GM12864 (cell line): ENCODE data around the gene CHST13.

Experiments
- DNase-seq: peaks from one replicate; pipeline ENCODE4 v3.0.0-alpha.2; 2011; ENCODE audit warnings: low read depth
- H3K4me3 ChIP-seq: 2 replicates; pipeline ENCODE4 v1.5.1; 2011; ENCODE audit warnings: mild to moderate bottlenecking, low read depth, low read length, control low read depth
- TF ChIP-seq, protein P1 (sequence below): IDR thresholded peaks from 2 replicates; pipeline ENCODE4 v1.5.1; 2011; ENCODE audit warnings: low read depth, mild to moderate bottlenecking, moderate library complexity, low read length, control low read depth, inconsistent platforms; ENCODE audit errors: missing control alignments

CHST13 gene

DNA sequence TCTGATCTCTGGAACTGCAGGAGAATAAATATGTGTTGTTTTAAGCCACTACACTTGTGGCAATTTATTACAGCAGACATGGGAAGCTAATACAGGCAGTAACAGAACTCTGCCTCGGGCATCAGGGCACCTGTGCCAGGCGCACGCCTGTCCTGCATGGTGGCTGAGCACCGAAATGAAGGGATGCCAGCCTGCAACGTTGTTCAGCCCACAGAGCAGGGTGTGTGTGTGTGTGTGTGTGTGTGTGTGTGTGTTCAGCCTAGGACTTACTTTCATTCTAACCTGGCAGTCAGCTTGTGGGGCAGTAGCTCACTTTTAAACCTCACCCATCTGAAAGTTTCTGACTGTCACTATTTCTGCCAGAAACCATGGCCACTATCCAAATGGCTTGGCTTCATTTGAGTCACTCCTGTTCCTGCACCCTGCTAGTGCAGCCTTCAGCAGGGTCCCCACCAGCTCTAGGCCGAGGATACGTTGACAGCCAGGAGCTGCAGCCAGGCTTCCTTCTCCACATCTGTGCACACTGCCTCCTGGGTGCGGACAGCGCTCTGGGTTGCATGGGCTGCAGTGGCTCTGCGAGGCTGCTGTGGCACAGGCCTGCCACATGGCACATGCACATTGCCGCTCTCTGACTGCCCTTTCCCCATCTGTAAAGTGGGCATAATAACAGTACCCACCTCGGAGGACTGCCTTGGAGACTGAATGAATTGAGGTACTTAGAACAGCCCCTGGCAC lies 10.9 kb upstream of the CHST13 start:
- no peak for DNase-seq
- TF ChIP-seq, protein P1, sequence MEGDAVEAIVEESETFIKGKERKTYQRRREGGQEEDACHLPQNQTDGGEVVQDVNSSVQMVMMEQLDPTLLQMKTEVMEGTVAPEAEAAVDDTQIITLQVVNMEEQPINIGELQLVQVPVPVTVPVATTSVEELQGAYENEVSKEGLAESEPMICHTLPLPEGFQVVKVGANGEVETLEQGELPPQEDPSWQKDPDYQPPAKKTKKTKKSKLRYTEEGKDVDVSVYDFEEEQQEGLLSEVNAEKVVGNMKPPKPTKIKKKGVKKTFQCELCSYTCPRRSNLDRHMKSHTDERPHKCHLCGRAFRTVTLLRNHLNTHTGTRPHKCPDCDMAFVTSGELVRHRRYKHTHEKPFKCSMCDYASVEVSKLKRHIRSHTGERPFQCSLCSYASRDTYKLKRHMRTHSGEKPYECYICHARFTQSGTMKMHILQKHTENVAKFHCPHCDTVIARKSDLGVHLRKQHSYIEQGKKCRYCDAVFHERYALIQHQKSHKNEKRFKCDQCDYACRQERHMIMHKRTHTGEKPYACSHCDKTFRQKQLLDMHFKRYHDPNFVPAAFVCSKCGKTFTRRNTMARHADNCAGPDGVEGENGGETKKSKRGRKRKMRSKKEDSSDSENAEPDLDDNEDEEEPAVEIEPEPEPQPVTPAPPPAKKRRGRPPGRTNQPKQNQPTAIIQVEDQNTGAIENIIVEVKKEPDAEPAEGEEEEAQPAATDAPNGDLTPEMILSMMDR = no peak
- H3K4me3 ChIP-seq = no peak overlapping the region

DNA sequence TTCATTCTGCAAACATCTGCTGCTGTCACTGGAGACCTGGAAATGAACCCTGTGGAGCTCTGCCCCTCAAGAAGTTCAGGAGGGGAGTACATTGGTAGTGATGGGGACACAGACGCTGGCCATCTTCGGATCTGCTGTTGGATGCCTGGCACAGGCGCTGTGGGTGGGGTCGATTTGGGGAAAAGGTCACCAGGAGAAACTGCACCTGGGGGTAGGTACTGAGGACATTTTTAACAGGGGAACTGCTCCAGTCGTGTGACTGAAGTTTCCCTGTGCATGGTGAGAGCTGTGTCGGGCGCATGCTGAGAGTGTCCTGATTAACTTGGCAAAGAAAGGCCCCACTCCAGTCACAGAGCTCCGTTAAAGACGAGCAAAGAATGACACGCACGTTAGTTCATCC lies 9.8 kb upstream of the CHST13 start:
- TF ChIP-seq, protein P1 = no peak
- no peak for DNase-seq
- no peak overlapping the region for H3K4me3 ChIP-seq

DNA sequence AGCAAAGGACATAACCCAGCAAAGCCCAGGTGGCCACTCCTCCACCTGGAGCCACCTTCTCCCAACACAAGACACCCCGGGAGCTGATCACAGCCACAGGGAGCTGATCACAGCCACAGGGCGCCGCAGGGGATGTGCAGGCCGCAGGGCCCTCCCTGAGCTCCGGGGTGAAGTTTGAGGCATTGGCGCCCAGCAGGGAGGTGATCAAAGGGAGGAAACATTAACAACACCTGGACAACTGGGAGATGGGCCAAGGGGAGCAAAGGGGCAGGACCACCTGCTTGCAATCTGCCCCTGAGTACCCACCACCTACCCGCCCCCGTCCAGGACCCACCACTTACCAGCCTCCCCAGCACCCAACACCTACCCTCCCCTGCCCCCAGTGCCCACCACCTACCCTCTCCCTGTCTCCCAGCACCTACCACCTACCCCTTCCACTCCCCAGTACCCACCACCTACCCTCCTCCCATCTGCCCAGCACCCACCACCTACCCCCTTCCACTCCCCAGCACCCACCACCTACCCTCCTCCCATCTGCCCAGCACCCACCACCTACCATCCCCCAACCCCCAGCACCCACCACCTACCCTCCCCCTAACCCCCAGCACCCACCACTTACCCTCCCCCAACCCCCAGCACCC lies 8.8 kb upstream of the CHST13 start:
- no peak overlapping the region for H3K4me3 ChIP-seq
- TF ChIP-seq, protein P1 = no peak
- DNase-seq = no peak

DNA sequence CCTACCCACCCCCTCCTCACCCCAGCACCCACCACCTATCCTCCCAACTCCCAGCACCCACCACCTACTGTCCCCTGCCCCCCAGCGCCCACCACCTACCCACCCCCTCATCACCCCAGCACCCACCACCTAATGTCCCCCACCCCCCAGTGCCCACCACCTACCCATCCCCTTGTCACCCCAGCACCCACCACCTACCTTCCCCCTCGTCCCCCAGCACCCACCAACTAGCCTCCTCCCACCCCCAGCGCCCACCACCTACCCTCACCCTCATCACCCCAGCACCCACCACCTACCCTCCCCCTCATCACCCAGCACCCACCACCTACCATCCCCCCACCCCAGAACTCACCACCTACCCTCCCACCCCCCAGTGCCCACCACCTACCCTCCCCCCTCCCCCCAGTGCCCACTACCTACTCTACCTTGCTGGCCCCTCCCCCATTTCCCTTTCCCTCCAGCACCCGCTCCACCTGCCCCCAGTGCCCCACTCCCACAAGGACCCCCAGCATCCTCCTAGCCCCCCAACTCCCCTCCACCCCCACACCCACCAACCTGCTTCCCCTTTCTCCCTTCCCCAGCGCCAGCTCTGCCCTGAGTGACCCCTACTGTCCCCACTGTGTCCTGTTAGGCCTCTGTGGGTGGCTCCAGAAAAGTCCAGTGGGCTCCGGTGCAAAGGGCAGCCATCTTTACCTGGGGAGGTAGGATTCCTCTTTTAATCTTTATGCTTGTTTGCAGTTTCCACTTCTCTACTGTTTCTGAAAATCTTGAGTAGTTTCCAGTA lies 7.6 kb upstream of the CHST13 start:
- H3K4me3 ChIP-seq = no peak overlapping the region
- no peak for DNase-seq
- TF ChIP-seq, protein P1 = no peak

DNA sequence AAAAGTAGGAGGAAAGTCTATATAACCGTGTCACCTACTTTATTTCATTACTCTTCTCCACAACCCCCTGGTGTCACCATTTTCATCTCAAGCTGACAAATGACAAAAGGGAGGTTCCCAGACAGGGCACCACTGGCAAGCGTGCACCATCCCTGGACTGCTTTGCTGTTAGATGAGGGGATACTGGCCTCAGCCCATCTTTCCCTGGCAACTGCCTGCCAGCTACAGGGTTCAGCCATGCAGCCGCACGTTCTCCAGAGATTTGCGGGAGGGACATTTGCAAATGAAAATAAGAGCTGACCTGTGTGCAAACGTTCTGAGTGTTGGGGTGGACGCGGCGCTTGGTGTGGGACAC lies 7.0 kb upstream of the CHST13 start:
- TF ChIP-seq, protein P1 = no peak

DNA sequence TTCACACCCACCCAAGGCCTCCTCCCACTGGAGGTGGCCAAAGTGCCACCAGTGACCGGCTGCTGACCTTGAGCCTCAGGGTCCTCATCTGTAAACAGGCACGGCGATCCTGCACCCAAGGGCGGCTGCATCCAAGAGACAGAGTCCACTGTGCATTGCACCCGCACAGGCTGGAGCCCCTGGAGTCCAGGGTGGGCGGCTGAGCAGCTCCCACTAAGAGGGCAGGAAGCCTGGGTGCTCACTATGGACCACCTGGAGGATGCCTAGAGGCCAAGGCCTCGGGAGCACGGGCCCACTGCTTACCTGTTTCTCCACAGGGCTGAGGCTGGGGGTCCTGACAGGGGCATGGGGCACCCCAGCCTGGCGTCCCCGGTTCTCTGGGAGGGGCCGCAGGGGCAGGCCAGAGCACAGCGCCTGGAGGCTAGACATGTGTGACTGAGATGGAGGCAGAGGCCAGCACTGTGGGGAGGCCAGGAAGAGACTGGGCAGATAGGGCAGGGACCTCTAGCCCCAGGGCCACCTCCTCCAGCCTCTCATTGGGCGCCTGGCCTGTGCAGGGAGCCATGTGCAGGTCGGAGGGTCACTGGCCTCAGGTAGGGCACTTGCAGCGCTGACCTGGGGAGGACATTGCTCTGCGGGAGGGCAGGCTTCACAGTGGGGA lies 6.5 kb upstream of the CHST13 start, which contains the start of gene UROC1:
UROC1 (minus strand) TSS at position 483 of the 661 bp plus-strand sequence; CDS start at position 429, 54 bp downstream.
- H3K4me3 ChIP-seq = no peak within 1 kb of the TSS
- TF ChIP-seq, protein P1 = no peak
- no peak for DNase-seq

More for the DNA sequence above, 7.0 kb upstream of the CHST13 start:
- no peak overlapping the region for H3K4me3 ChIP-seq
- DNase-seq = no peak
